HG03159 (cell line): Measurements from ENCODE around the gene ENO1.
"Not testable (repeated sequence)": the region's sequence is repeated elsewhere in the genome, so short reads cannot be mapped to it uniquely, and the experiment has no call there.

Experiments
- ATAC-seq: cut with Tn5 transposase; IDR thresholded peaks from one replicate; pipeline ENCODE4 v1.9.1; 2021; ENCODE audit warnings: mild to moderate bottlenecking, moderate library complexity; ENCODE audit not compliant: unreplicated experiment

The ENO1 gene

GRCh38 chr1:8847990-8848389 is 30.5 kb downstream of the ENO1 start:
- ATAC-seq = no peak

GRCh38 chr1:8846263-8846662 is 32.2 kb downstream of the ENO1 start:
- no peak for ATAC-seq

- no peak for ATAC-seq
Observed at GRCh38 chr1:8845104-8846097, 33.1 kb downstream of the ENO1 start.

- no peak for ATAC-seq
Observed at GRCh38 chr1:8844501-8845006, 33.9 kb downstream of the ENO1 start.

- ATAC-seq = no peak
Observed at GRCh38 chr1:8841395-8841794, 37.1 kb downstream of the ENO1 start.

GRCh38 chr1:8839990-8840389 is 38.5 kb downstream of the ENO1 start:
- no peak for ATAC-seq

GRCh38 chr1:8835941-8836643 is 42.4 kb downstream of the ENO1 start:
- ATAC-seq = no peak

GRCh38 chr1:8831340-8831739 is 47.1 kb downstream of the ENO1 start:
- ATAC-seq = no peak

- not testable (repeated sequence) for ATAC-seq
Observed at GRCh38 chr1:8830732-8831131, 47.8 kb downstream of the ENO1 start.

GRCh38 chr1:8825985-8826481 is 52.5 kb downstream of the ENO1 start:
- no peak for ATAC-seq

GRCh38 chr1:8823295-8823664 is 55.2 kb downstream of the ENO1 start:
- no peak for ATAC-seq

GRCh38 chr1:8822373-8823294 is 55.9 kb downstream of the ENO1 start:
- no peak for ATAC-seq

GRCh38 chr1:8821084-8821483 is 57.4 kb downstream of the ENO1 start:
- ATAC-seq = no peak

- ATAC-seq = not testable (repeated sequence)
Observed at GRCh38 chr1:8818789-8819188, 59.7 kb downstream of the ENO1 start.

GRCh38 chr1:8818325-8818775 is 60.1 kb downstream of the ENO1 start:
- ATAC-seq = no peak

GRCh38 chr1:8817412-8818324 is 60.8 kb downstream of the ENO1 start, which contains the start of gene RERE:
RERE (minus strand) TSS chr1:8817640.
- peak; percentile 87 for ATAC-seq

GRCh38 chr1:8816831-8817411 is 61.6 kb downstream of the ENO1 start:
- ATAC-seq = no peak

GRCh38 chr1:8816264-8816663 is 62.2 kb downstream of the ENO1 start:
- no peak for ATAC-seq

- ATAC-seq = no peak
Observed at GRCh38 chr1:8815582-8816151, 62.8 kb downstream of the ENO1 start.
